Colonic mucosa (tissue), 4 donors: Measurements from ENCODE around the gene LPCAT4. TPM values are rescaled to one million over a fixed set of nuclear protein-coding genes. Genes with fewer than 3 reads are reported as not detected.
"Not testable (repeated sequence)": the region's sequence is repeated elsewhere in the genome, so short reads cannot be mapped to it uniquely, and the experiment has no call there.

Experiments used
- DNase-seq: peaks from one replicate; pipeline ENCODE4 v3.0.0-alpha.2; 2020
- H3K27ac ChIP-seq: fragments of 200-600 bp; one replicate; pipeline ENCODE4 v1.8.0; 2021
- H3K27me3 ChIP-seq: fragments of 200-600 bp; one replicate; pipeline ENCODE4 v1.8.0; 2021
- H3K36me3 ChIP-seq: fragments of 200-600 bp; one replicate; pipeline ENCODE4 v1.8.0; 2021
- H3K4me1 ChIP-seq: fragments of 200-600 bp; one replicate; pipeline ENCODE4 v1.8.0; 2021; ENCODE audit warnings: mild to moderate bottlenecking
- H3K4me3 ChIP-seq: fragments of 200-600 bp; one replicate; pipeline ENCODE4 v1.8.0; 2021
- H3K9ac ChIP-seq, 2 donors: one replicate each; pipeline ENCODE4 v1.7.0; 2013; ENCODE audit warnings: control low read depth in 2 of 2, low read depth in 2 of 2, low read length in 2 of 2
- H3K9me3 ChIP-seq: fragments of 200-600 bp; one replicate; pipeline ENCODE4 v1.8.0; 2021
- CTCF ChIP-seq: fragments of 200-600 bp; IDR thresholded peaks from one replicate; pipeline ENCODE4 v1.8.0; 2022; ENCODE audit warnings: antibody characterized with exemption, mild to moderate bottlenecking
- intact Hi-C: fragments of 100-400 bp; cut with DNase I; formaldehyde crosslinking; loops from one replicate; pipeline ENCODE4 v1.14.1; 2022
- total RNA-seq, 2 donors: library from RNA; stranded (reverse); fragmentation: NEBNext Ultra II Directional in 1 of 2; extraction: Animal tissue kit (Norgen Biotek cat#: 25700) in 1 of 2; gene quantifications; one replicate each; pipeline ENCODE4 v1.2.1, GENCODE V29; 2021
- donor health status: healthy.
- donor health status: DM: no; HTN: no; CAD: no.
- donor health status: DM: no; HTN: no; CAD: no.

LPCAT4 gene
- total RNA-seq, 2 donors from 2014 or later: 174 to 175 TPM

GRCh38 chr15:34376856-34377255 is 9.9 kb upstream of the LPCAT4 start:
- TF ChIP-seq CTCF: no peak
- H3K9ac ChIP-seq: no peak overlapping the region
- H3K9me3 ChIP-seq: no peaks in the 10 kb centered on the region
- no peak overlapping the region for H3K4me3 ChIP-seq
- no peak for DNase-seq
- no peaks in the 10 kb centered on the region for H3K4me1 ChIP-seq
- intact Hi-C loops: no loop called here
- H3K36me3 ChIP-seq: no peaks in the 10 kb centered on the region
- H3K27ac ChIP-seq: no peak overlapping the region
- H3K27me3 ChIP-seq: no peaks in the 10 kb centered on the region

- intact Hi-C loops, H3K27ac ChIP-seq, H3K9ac ChIP-seq, H3K4me3 ChIP-seq, H3K36me3 ChIP-seq, H3K27me3 ChIP-seq, H3K4me1 ChIP-seq, DNase-seq, H3K9me3 ChIP-seq: not testable (repeated sequence)
These were observed 8.5 kb upstream of the LPCAT4 start for GRCh38 chr15:34375541-34375940.

- no peak overlapping the region for H3K9ac ChIP-seq
- no peak overlapping the region for H3K27ac ChIP-seq
- H3K9me3 ChIP-seq: no peaks in the 10 kb centered on the region
- TF ChIP-seq CTCF: no peak
- H3K4me1 ChIP-seq: no peaks in the 10 kb centered on the region
- intact Hi-C loops: no loop called here
- no peaks in the 10 kb centered on the region for H3K27me3 ChIP-seq
- no peak for DNase-seq
- H3K4me3 ChIP-seq: no peak overlapping the region
- H3K36me3 ChIP-seq: no peaks in the 10 kb centered on the region
These were observed 7.8 kb upstream of the LPCAT4 start for GRCh38 chr15:34374816-34375215.

- no peak for TF ChIP-seq CTCF
- H3K4me1 ChIP-seq: no peaks in the 10 kb centered on the region
- intact Hi-C loops: no loop called here
- no peaks in the 10 kb centered on the region for H3K9me3 ChIP-seq
- H3K9ac ChIP-seq: no peak overlapping the region
- H3K36me3 ChIP-seq: no peaks in the 10 kb centered on the region
- DNase-seq: no peak
- H3K27me3 ChIP-seq: no peaks in the 10 kb centered on the region
- no peak overlapping the region for H3K4me3 ChIP-seq
- H3K27ac ChIP-seq: no peak overlapping the region
These were observed 7.0 kb upstream of the LPCAT4 start for GRCh38 chr15:34373951-34374350.

GRCh38 chr15:34370643-34371042 is 3.6 kb upstream of the LPCAT4 start:
- intact Hi-C loops: no loop called here
- no peaks in the 10 kb centered on the region for H3K27me3 ChIP-seq
- no peak for DNase-seq
- no peak for TF ChIP-seq CTCF
- no peak overlapping the region for H3K9ac ChIP-seq
- H3K27ac ChIP-seq: no peak overlapping the region
- peaks cover under 1% of the 10 kb centered on the region for H3K4me1 ChIP-seq
- no peak overlapping the region for H3K4me3 ChIP-seq
- no peaks in the 10 kb centered on the region for H3K9me3 ChIP-seq
- no peaks in the 10 kb centered on the region for H3K36me3 ChIP-seq

GRCh38 chr15:34370129-34370528 is 3.1 kb upstream of the LPCAT4 start:
- no peak for DNase-seq
- H3K36me3 ChIP-seq: no peaks in the 10 kb centered on the region
- no peaks in the 10 kb centered on the region for H3K27me3 ChIP-seq
- no peak for TF ChIP-seq CTCF
- H3K27ac ChIP-seq: no peak overlapping the region
- no peak overlapping the region for H3K9ac ChIP-seq
- no peak overlapping the region for H3K4me3 ChIP-seq
- H3K4me1 ChIP-seq: peaks cover 5% of the 10 kb centered on the region
- intact Hi-C loops: no loop called here
- no peaks in the 10 kb centered on the region for H3K9me3 ChIP-seq
